ENCODE data around the gene ACVRL1.

ACVRL1 gene

DNA sequence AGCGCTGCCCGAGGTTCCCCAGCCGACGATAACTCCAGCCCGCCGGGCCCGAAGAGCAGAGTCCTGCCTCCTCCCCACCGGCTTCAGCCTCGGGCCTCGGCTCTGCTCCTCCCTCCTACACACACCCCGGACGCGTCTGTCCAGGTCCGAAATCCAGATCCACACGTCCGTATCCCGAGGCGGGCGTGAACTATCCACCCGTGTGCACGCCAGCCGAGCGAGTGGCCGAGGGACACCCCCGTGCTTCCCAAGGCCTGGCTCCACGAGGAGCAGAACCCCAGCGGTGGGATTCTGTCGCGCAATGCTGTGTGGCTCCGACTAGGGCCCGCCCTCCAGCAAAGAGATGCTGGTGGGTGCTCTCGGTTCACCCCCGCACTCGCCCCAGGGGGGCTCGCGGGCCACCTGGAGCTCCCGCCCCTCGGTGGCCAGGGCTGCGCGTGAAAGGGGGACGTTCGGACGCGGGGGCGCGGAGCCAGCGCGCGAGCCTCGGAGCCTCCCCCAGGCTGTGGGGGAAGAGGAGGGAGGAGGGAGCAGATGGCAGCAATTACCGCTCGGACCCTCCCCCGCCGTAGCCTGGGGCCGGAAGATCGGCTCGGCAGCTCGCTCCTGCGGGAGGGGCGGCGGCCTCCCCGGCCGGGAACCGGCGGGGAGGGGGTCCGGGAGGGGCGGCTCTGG, 38.3 kb upstream of the ACVRL1 start:
- DNase-seq (ENCODE audit: low spot score): no peak
- TF ChIP-seq, protein P1, sequence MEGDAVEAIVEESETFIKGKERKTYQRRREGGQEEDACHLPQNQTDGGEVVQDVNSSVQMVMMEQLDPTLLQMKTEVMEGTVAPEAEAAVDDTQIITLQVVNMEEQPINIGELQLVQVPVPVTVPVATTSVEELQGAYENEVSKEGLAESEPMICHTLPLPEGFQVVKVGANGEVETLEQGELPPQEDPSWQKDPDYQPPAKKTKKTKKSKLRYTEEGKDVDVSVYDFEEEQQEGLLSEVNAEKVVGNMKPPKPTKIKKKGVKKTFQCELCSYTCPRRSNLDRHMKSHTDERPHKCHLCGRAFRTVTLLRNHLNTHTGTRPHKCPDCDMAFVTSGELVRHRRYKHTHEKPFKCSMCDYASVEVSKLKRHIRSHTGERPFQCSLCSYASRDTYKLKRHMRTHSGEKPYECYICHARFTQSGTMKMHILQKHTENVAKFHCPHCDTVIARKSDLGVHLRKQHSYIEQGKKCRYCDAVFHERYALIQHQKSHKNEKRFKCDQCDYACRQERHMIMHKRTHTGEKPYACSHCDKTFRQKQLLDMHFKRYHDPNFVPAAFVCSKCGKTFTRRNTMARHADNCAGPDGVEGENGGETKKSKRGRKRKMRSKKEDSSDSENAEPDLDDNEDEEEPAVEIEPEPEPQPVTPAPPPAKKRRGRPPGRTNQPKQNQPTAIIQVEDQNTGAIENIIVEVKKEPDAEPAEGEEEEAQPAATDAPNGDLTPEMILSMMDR (IDR thresholded peaks at IDR 0.05; ENCODE audit: extremely low read depth, insufficient read depth, missing control alignments): no peak
- in situ Hi-C loops (cut with MboI; ENCODE audit: low pct_unique_long_range_greater_than_20kb, low sequenced_read_pairs, unreplicated experiment): no loop called here

DNA sequence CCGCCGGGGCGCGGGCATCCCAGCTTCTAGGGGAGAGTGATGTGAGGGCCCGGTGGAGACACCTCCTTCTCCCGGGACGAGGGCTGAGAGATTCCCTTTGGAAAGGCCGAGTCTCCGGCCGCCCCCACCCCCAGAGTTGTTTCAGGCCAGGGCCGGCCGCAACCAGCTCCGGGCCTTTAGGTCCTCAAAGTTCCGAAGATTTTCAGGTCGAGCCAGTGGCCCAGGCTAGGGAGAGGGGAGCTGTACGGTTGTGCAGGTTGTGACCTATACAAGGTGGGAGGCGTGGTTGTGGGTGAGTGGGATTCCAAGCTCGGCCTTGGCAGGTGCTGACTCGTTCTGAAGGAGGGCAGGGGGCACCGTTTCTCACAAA, 37.8 kb upstream of the ACVRL1 start:
- in situ Hi-C loops (cut with MboI; ENCODE audit: low pct_unique_long_range_greater_than_20kb, low sequenced_read_pairs, unreplicated experiment): no loop called here
- DNase-seq (ENCODE audit: low spot score): peak; percentile 24
- TF ChIP-seq, protein P1 (IDR thresholded peaks at IDR 0.05; ENCODE audit: extremely low read depth, insufficient read depth, missing control alignments): no peak

DNA sequence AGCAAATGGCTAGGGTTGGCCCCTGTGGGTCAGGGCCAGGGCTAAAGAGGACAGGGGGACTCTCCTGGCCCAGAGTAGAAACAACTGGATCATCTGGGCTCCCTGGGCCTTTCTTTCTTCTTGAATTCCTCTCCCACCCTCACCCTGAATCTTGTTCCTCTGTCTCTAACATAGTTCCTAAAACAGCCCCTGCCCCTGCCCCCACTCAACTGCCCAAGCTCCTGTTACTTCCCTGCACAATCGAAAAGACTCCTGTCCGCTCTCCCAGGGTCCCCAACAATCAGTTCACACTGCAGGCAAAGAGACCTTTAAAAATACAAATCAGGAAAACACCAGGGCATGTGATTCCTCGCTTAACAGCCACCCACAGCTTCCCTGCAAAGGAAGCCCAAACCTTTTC, 37.4 kb upstream of the ACVRL1 start:
- DNase-seq (ENCODE audit: low spot score): no peak
- in situ Hi-C loops (cut with MboI; ENCODE audit: low pct_unique_long_range_greater_than_20kb, low sequenced_read_pairs, unreplicated experiment): no loop called here
- TF ChIP-seq, protein P1 (IDR thresholded peaks at IDR 0.05; ENCODE audit: extremely low read depth, insufficient read depth, missing control alignments): no peak

DNA sequence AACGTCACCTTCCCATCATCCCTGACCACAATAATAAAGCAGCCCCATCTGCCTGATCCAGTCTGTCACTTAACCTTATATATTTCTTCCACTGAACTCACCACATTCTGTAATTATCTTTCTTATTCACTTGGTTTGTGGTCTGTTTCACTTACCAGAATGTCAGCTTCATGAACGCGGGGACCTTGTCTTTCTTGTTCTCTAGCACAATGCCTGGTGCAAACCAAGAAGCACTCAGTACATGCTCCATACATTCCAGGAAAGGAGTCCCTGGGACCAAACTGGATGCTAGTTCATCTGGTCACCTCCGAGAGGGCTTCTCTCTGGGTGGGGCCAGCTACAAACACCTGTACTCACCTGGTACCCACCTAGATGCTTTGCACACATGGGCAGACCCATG, 36.8 kb upstream of the ACVRL1 start:
- TF ChIP-seq, protein P1 (IDR thresholded peaks at IDR 0.05; ENCODE audit: extremely low read depth, insufficient read depth, missing control alignments): no peak
- DNase-seq (ENCODE audit: low spot score): no peak
- in situ Hi-C loops (cut with MboI; ENCODE audit: low pct_unique_long_range_greater_than_20kb, low sequenced_read_pairs, unreplicated experiment): no loop called here

DNA sequence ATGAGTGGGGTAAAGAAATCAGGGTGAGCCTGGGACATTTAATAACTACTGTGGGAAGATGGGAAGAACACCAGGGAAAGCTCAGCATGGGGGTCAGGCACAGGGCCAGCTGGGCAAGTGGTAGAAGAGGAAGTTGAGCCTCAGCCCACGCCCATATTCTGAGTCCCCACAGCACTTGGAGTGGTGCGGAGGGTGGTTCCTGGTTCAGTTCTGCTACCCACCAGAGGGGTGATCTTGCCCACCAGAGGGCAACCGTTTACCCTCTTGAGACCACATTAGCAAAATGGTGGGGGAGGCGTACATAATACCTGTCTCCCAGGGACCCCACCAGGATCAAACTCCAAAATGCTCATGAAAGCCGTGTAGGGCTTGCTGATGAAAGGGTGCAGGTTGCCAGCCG, 36.2 kb upstream of the ACVRL1 start:
- in situ Hi-C loops (cut with MboI; ENCODE audit: low pct_unique_long_range_greater_than_20kb, low sequenced_read_pairs, unreplicated experiment): no loop called here

DNA sequence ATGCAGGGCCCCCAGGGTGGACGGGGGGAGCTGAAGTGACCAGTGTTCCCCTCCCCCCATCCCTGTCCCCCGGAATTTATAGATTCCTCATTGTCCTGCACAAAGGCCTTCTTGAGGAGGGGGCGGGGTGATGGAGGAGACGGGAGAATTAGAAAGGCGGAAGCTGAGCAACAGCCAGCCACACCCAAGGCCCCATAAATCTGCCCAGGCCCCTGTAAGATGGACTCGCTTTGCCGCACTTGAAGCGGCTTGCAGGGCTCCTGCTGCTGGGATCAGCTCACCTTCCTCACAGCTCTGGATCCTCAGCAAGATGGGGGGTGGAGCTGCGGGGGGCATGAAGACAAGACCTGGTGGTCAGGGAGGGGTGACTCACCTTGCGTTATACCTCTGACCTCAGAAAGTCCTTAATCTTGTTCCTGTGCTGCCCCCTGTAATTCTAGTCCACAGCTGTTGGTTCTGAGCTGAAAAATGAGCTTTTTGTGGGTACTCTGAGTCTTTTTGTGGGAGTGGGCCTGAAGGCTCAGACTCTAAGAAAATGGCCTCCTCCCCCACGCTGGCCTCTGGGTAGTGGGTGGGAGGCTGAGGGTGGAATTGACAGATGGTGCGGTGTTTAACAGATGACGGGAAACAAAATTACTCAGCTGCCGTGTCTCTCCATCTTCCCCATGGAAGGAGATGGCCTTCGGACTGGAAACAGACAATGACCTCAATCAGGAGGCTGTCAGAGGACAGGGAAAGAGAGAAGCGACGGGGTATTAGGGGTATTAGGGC, 35.2 kb upstream of the ACVRL1 start:
- DNase-seq (ENCODE audit: low spot score): no peak
- in situ Hi-C loops (cut with MboI; ENCODE audit: low pct_unique_long_range_greater_than_20kb, low sequenced_read_pairs, unreplicated experiment): no loop called here
- TF ChIP-seq, protein P1 (IDR thresholded peaks at IDR 0.05; ENCODE audit: extremely low read depth, insufficient read depth, missing control alignments): no peak

More for the DNA sequence above, 36.2 kb upstream of the ACVRL1 start:
- TF ChIP-seq, protein P1 (IDR thresholded peaks at IDR 0.05; ENCODE audit: extremely low read depth, insufficient read depth, missing control alignments): no peak
- no peak for DNase-seq (ENCODE audit: low spot score)

All from GM13977 (cell line).